D721Med (cell line): Measurements from ENCODE around the gene RBM5.

ENCODE experiments used
- DNase-seq: peaks from one replicate; pipeline ENCODE4 v3.0.0; 2011; ENCODE audit warnings: low spot score; ENCODE audit not compliant: insufficient read length
- FAIRE-seq: peaks from 2 replicates; lab custom pipeline; 2011; peaks lifted over from hg19 to GRCh38; lab: Jason Lieb, UNC
- TF ChIP-seq, protein P1 (sequence below): IDR thresholded peaks from 2 replicates; pipeline ENCODE4 v1.5.1; 2012; ENCODE audit warnings: mild to moderate bottlenecking, control low read depth; ENCODE audit not compliant: insufficient read depth; ENCODE audit errors: missing control alignments

RBM5 gene

DNA sequence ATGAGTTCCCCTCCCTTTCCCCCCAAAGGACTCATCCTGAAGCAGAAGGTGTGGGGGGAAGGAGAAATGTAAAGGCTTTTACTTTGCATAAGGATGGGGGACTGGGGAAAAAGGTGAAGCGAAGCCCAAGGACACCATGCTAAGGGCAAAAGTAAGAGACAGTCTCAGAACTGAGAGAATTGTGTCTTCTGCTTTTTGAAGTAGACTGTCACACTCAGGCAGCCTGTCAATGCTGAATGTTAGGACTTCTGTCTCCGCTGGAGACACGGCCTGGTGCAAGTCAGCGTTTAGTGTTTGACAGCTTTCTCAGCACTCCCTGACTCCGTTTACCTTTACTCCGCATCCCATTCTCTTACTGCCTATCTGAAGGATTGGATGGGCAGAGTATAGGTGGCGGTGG is 13.8 kb downstream of the RBM5 start:
- DNase-seq (no peak), FAIRE-seq (no peak)

DNA sequence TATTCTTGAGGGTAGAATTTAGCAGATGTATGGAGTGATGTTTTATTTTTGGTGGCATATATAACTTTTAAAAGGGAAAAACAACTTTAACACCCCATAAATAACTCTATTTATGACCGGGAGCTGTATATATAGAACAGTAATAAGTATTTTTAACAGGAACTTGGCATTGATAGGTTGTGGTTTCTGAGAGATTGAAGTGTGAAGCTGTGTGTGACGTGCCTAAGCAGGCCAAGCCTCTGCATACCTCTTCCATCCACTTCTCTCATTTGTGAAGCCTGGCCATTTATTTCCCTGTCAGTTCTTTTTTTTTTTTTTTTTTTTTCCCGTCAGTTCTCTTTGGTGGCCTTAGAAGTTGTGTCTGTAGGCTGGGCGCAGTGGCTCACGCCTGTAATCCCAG is 23.0 kb downstream of the RBM5 start:
- TF ChIP-seq, protein P1, sequence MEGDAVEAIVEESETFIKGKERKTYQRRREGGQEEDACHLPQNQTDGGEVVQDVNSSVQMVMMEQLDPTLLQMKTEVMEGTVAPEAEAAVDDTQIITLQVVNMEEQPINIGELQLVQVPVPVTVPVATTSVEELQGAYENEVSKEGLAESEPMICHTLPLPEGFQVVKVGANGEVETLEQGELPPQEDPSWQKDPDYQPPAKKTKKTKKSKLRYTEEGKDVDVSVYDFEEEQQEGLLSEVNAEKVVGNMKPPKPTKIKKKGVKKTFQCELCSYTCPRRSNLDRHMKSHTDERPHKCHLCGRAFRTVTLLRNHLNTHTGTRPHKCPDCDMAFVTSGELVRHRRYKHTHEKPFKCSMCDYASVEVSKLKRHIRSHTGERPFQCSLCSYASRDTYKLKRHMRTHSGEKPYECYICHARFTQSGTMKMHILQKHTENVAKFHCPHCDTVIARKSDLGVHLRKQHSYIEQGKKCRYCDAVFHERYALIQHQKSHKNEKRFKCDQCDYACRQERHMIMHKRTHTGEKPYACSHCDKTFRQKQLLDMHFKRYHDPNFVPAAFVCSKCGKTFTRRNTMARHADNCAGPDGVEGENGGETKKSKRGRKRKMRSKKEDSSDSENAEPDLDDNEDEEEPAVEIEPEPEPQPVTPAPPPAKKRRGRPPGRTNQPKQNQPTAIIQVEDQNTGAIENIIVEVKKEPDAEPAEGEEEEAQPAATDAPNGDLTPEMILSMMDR, result no peak
- DNase-seq, result no peak
- FAIRE-seq, result no peak

More for the DNA sequence above, 13.8 kb downstream of the RBM5 start:
- TF ChIP-seq, protein P1, result no peak

DNA sequence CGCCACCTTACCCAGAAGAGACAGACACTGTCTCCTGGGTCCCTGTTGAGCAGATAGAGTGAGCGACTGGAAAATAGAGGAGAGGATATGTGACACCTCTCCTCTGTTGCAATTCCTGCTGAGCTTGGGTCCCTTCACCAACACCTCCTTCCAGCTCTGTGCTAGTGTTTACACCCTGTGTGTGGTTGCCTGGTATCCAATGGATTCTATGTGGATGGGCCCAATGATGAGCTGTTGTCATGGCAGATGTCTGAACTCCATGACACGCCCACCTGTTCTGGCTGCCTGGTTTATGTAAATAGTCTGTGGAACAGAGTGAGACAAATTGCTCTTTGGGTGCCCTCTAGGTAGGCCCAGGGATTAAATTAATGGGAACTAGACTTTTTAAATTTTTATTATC is 23.7 kb downstream of the RBM5 start:
- FAIRE-seq (no peak), DNase-seq (no peak)
- TF ChIP-seq, protein P1, result no peak

DNA sequence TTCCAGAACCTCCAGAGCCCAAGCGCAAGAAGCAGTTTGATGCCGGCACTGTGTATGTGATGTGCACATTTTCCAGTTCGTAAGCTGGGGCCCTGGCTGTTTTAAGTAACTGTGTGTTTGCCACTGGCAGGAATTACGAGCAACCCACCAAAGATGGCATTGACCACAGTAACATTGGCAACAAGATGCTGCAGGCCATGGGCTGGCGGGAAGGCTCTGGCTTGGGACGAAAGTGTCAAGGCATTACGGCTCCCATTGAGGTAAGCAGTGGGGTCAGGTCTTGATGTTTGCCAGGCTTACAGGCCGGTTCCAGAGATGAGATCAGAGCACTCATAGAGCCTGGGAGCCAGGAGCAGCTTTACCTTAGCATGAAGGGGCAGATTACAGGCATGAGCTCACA is 28.4 kb downstream of the RBM5 start:
- FAIRE-seq (no peak), DNase-seq (no peak)
- TF ChIP-seq, protein P1, result no peak

DNA sequence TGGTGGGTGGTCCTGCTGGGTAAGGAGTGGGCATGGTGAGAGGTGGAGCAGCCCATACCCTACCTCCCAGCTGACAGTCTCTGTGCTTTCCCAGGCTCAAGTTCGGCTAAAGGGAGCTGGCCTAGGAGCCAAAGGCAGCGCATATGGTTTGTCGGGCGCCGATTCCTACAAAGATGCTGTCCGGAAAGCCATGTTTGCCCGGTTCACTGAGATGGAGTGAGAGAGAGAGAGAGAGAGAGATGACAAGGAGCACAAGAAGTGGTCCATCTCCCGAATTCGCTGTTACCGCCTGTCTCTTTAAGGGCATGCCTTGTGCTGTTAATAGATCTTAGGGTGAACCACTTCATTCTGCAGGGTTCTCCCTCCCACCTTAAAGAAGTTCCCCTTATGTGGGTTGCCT is 29.5 kb downstream of the RBM5 start:
- DNase-seq (no peak), FAIRE-seq (no peak)
- TF ChIP-seq, protein P1, result no peak

DNA sequence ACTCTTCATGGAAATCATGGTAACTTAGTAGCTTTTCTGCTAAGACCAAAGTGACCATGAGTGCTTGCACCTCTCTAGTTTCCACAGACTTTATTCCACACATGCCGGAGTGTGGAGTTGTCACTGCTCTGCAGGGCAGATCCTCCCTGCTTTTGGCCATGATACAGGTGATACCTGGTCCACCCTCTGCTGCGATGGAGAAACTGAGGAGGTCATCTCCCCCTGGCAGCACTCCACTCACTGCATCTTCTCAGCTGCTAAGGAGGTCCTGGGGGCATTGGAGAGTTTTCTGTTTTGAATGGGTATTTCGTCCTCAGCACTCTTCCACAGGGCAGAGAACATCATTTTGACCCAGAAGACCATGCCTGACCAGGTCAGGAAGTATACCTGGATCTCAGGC is 31.1 kb downstream of the RBM5 start:
- no peak for DNase-seq
- no peak for FAIRE-seq
- TF ChIP-seq, protein P1, result no peak

DNA sequence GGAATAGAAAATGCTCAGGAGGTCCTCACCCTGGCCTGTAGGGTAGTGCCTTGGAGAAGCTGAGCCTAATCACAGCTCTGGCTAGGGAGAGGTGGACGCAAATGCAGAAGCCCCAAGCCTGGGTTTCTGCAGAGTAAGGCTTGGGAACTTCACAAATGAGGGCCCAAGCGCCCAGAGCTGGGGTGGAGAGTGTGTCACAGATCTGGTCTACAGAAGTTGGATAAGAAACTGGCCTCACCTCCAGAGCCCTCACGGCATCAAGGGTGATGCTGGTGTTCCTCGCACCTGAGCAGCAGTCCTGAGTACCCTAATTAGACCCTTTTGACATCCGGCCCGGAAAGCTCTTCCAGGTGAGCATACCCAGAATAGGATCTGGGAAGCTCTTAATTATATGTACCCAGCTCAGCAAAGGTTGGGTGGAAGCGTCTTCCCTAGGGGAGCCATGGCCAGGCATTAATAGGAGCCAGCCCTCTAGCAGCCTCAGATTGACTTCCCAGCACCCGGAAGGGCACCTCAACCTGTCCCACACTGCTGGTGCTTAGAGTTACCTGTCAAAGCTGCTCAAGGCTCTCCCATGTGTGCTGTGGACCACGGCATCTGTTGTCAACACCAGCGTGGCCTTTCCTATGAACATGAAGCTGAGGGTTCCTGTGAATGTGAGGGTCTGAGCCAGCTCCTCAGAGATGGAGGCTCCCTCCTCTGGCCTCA is 31.8 kb downstream of the RBM5 start:
- TF ChIP-seq, protein P1, result no peak
- FAIRE-seq (no peak), DNase-seq (no peak)
